ENCODE measurements around the gene SP2. TPM values are rescaled to one million over a fixed set of nuclear protein-coding genes. Genes with fewer than 3 reads are reported as not detected.
A peak's percentile ranks its signal among the peaks of the same experiment; 100 is the strongest.

Gene SP2
- total RNA-seq, 2 donors from 2014 or later = 12.6 to 14.1 TPM

DNA sequence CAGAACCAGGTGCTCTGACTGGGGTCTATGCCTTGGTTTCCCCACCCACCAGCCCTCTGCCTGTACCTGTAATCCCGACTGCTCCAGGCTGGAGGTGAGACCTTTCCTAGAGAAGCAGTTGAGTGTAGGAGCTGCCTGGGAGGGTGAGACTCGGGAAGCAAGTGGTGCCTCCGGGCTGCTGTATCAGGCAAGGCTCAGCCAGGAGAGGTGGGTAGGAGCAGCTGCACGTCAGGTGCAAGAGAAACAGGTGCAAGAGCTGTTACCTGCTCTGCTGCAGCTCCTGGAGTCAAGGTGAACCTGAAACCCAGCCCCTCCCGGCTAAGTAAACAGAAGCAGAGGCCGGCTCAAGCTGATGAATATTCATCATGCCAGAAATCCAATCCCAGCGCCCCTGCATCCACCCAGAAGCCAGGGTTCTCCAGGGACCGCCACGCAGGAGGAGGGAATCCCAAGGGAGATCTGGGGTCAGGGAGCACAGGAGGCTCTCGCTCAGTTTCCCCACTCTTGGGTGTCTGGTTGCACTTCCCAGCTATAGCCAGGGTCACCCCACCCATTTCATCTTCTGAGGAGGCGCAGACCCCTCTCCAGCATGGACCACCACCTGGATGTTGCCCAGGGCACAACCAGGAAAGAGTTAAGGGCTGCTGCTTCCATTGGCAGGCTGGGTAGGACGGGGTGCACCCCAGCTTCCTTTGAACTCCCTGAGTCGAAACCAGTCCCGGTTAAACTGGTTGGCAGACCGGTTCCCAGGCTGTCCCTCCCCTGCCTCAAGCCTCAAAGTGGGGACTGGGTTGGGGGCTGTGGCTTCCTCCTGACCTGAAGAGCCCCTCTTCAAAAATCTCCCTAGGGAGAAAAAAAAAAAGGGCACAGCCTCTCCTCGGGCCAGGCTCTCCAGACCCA lies 61.8 kb downstream of the SP2 start, which contains the start of gene PRR15L:
Gene PRR15L (minus strand): TSS at position 293 of the 900 bp plus-strand sequence. CDS start 4,649 bp downstream, outside the sequence.
- DNase-seq (no peak), ATAC-seq (peak in 1 of 2 donors; percentile 5)
- intact Hi-C loops (cut with DNase I) = no loop called here

DNA sequence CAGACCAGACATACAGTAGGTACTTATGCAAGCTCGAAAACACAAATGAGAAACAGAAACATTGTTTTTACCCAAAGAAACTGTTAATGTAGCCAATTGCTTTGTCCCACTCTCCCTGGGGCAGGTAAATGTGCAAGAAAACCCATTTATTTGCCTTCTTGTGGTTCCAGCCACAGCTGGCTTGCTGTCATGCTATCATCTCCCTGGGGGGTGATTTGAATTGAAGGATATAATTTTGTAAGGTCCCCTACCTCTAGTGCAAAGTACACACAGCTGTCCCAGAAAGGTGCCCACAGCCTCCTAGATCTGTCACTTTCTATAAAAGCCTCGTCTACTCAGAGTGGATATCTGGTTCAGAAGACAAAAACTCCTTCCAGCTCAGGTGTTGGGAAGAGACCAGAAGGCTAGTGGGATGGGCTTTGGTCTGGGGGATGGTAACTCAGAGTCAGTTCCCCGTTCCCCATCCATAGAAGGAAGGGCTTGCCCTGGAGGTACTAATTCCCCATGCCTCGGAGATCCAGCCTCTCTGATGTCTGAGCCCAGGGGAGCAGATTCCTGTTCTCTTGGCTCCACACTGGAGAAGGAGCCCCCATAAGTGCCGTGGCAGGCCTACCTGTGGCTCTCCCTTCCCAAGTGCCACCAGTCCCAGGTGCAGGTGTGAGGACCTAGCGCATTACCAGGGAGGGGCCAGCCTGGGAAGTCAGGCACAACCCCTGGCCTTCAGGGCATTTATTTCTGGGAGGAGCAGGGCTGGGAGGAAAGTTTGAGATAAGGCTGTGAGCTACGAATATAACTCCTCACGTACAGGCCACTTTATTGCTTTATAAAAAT lies 64.0 kb downstream of the SP2 start:
- no peak for ATAC-seq
- intact Hi-C loops (cut with DNase I) = no loop called here
- DNase-seq = no peak

GRCh38 chr17:47961406-47961805 lies 65.4 kb downstream of the SP2 start:
- ATAC-seq (no peak), DNase-seq (no peak)
- intact Hi-C loops (cut with DNase I) = no loop called here

DNA sequence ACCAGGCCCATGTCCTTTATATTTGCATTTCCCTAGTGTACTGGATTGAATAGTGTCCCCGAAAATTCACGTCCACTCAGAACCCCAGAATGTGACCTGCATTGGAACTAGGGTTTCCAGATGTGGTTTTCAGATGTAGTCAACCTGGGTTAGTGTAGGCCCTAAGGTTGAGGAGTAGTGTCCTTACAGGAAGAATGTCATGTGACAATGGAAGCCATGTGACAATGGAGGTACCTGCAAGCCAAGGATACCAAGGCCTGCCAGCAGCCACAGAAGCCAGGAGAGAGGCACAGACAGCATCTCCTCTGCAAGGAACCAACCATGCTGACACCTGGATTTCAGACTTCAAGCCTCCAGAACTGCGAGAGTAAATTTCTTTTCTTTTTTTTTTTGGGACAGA lies 66.9 kb downstream of the SP2 start:
- DNase-seq (no peak), ATAC-seq (no peak)
- intact Hi-C loops (cut with DNase I) = no loop called here

DNA sequence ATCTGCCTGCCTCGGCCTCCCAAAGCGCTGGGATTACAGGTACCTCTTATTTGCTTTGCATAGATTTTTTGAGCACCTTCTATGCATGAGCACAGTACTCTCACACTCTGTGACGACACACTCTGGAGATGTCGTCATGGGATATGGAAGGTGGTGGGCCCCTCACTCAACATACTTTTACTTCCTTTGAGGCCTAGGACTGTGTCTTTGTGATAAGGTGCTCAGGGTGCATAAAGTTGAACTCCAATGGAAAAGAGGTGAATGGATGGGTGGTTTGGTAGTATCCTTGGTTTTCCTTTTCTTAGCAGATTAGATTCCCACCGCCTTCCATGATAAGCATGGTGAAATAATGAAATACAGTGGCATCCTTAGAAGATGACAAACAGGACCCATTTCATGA lies 68.8 kb downstream of the SP2 start:
- intact Hi-C loops (cut with DNase I) = no loop called here
- ATAC-seq = no peak
- DNase-seq = no peak

DNA sequence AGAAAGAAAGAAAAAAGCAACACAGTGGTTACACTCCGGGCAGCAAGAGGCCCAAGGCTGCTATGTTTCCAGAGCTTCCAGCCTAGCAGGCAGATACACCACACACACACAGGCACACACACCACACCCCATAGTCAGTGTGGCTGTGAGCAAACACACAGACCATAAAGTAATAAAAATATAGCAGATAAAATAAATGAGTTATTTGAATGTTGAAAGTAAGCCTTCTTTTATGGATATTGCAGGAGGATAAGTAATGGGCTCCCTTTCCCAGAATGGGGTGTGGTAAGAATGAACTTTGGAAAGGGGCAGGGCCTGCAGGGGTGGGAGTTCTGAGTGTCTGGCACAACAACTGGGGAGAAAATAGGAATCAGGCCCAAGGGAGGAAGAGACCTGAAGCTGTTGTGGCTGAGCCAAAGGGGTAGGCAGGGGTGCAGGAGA lies 70.1 kb downstream of the SP2 start:
- DNase-seq (no peak), ATAC-seq (no peak)
- intact Hi-C loops (cut with DNase I) = no loop called here

- intact Hi-C loops (cut with DNase I) = no loop called here
- ATAC-seq (no peak), DNase-seq (no peak)
Measured at GRCh38 chr17:47967607-47968252, 71.7 kb downstream of the SP2 start.

DNA sequence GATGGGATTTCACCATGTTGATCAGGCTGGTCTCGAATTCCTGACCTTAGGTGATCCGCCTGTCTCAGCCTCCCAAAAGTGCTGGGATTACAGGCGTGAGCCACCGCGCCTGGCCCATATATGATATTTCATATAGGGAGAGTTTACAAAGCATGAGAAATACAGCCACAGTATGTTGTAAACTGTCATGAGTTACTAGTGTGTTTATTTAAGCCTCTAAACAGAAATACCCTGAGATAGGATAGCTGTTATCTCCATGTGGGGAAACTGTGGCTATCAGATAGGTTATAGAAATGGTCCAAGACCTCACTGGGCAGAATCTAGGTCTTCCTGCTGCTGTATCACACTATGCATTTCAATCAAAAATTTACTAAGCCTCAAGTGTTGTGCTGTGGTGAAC lies 72.8 kb downstream of the SP2 start:
- no peak for DNase-seq
- no peak for ATAC-seq
- intact Hi-C loops (cut with DNase I) = no loop called here

DNA sequence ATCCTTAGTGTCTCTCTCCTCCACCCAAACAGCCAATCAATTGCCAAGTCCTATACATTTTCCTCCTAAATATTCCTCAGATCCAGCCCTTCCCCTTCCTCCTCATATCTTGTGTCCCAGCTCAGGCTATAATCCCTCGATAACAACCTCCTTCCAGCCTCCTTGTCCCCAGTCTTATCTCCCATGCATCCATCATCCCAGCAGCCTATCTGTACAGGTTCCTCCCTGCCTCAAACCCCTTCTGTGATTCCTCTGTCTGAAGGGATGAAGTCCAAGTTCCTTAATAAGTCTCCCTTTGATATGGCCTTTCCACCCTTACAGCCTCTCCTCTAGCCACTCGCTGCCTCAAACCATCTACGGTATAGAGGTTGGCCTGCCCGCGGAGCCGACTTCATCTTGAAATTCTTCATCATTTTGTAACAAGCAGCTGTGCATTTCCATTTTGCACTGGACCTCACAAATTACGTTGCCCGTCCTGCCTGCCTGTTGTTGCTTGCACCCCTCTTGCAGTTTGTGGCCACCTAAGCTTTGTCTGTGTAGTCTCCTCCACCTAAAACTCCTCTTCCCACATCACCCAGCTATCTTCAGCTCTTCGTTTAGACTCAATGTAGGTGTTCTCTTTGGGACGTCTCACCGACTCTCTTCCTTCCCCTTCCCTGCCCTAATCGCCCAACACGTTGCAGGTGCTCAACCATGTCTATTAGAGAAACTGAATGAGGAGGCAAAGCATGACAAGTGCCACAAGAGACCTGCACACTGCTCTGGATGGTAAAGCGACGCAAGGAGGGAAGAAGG lies 74.1 kb downstream of the SP2 start:
- ATAC-seq (no peak), DNase-seq (no peak)
- intact Hi-C loops (cut with DNase I) = loop anchor here (2.0 kb wide), 3 partner anchors 75 to 129 kb away; partner anchors contain the start of gene SCRN2 (in 1 of the 2)

DNA sequence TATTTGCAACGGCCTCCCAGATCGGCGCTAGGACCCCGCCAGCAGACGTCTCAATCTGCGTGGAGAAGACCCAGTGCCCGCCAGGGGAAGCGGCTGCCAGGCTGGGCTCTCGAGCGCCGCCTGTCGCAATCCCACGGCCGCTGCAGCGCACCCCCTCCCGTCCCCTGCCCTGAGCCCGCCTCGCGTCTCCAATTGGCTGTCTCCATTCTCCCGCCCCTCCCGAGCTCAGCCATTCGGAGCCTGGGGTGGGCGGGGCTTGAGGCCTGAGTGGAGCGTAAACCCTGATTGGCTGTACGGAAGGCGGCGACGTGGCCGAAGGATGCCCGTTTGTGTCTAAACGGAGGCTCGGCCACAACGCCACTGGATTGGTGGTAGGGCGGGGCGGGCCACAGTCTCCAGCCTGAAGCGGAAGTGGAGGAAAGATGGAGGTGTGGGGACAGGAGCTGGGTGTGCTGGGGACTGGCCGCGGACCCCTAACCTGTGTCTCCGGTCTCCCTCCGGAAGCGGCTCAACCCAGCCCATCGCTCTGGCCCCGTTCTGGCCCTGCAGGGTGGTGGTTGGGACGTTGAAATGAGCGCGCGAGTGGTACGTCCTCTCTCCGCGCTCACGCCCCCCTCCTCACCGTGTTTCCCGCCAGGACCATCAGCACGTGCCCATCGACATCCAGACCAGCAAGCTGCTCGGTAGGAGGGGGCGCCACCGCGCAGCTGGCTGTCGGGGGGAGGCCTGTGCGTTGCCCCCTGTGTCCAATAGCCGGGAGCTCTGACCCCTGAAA lies 74.9 kb downstream of the SP2 start, which contains the start of gene CDK5RAP3:
Gene CDK5RAP3 (plus strand): TSS at position 389 of the 775 bp plus-strand sequence. CDS start 34 bp downstream, at position 423.
- peak; percentile 100 for DNase-seq
- intact Hi-C loops (cut with DNase I) = loop anchor here (2.0 kb wide), 3 partner anchors 76 to 130 kb away; partner anchors contain the start of gene SCRN2 (in 1 of the 2)
- peak; percentile 99 to 100 for ATAC-seq

- no peak for ATAC-seq
- intact Hi-C loops (cut with DNase I) = no loop called here
- DNase-seq = no peak
Measured at GRCh38 chr17:47973541-47973940, 77.5 kb downstream of the SP2 start.

DNA sequence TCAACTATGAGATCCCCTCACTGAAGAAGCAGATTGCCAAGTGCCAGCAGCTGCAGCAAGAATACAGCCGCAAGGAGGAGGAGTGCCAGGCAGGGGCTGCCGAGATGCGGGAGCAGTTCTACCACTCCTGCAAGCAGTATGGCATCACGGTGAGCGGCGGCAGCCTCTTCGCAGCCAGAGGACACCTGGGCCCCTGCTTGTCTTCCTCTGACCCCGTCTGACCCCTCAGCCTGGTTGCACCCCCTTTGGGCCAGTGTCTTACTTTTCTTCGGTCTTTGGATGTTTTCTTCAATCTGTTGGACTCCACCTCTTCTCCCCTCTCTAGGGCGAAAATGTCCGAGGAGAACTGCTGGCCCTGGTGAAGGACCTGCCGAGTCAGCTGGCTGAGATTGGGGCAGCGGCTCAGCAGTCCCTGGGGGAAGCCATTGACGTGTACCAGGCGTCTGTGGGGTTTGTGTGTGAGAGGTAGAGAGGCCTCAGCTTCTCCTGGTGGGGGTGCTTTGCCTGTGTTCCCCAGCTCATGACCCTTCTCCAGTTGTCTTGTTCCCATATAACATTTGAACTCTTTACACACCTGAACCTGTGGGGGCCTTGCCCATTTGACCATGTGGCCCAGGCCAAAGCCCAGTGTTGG lies 79.3 kb downstream of the SP2 start:
- intact Hi-C loops (cut with DNase I) = no loop called here
- no peak for ATAC-seq
- DNase-seq = no peak

GRCh38 chr17:47975823-47976205 lies 79.8 kb downstream of the SP2 start:
- no peak for DNase-seq
- ATAC-seq = no peak
- intact Hi-C loops (cut with DNase I) = no loop called here

DNA sequence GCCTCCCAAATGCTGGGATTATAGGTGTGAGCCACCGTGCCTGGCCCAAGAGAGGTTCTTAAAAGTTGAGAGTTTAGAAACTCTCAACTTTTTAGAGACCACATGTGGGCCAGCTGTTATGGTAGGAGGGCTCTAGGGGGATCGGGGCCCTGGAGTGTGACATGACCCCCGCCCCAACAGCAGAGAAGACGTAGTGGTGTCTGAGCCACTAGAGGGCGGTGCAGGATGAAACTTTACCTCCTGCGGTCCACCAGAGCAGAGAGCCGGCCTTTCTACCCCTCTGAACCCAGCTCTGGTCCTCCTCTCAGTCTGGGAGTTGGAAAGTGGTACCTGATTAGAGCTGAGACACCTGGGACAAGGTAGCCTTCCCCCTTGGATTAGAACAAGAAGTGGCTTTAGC lies 82.3 kb downstream of the SP2 start:
- peak; percentile 63 for DNase-seq
- ATAC-seq = peak; percentile 67 to 81
- intact Hi-C loops (cut with DNase I) = loop anchor here (1.0 to 2.0 kb wide), 2 partner anchors 40 kb away; no protein-coding TSS in a partner anchor
